HG03039 (cell line): ENCODE results near the gene MGRN1.
A peak's percentile ranks its signal among the peaks of the same experiment; 100 is the strongest.

Experiments used
- ATAC-seq: cut with Tn5 transposase; IDR thresholded peaks from one replicate; pipeline ENCODE4 v1.9.1; 2021; ENCODE audit warnings: mild to moderate bottlenecking, moderate library complexity; ENCODE audit not compliant: unreplicated experiment

Gene MGRN1

DNA sequence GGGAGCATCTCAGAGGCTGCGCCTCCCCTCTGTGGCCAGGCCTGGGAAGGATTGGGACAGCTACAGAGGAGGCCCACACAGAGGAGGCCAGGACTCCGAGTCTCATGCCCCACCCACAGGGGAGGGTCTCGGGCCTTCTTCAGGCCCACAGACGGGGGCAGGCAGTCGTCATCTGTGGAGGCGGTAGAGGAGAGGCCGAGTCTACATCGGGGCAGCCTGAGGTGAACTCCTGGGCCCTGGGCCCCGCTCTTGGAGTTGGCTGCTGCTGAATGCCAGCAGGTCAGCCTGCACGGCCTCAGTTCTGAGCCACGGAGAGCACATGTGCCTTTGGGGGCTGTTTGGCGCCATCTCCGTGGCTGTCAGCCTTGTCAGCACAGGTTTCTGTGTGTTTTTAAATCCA, 60.7 kb downstream of the MGRN1 start:
- ATAC-seq: no peak

GRCh38 chr16:4685776-4686496, 61.3 kb downstream of the MGRN1 start:
- no peak for ATAC-seq

- no peak for ATAC-seq
Measured at GRCh38 chr16:4686497-4687210, 62.0 kb downstream of the MGRN1 start.

DNA sequence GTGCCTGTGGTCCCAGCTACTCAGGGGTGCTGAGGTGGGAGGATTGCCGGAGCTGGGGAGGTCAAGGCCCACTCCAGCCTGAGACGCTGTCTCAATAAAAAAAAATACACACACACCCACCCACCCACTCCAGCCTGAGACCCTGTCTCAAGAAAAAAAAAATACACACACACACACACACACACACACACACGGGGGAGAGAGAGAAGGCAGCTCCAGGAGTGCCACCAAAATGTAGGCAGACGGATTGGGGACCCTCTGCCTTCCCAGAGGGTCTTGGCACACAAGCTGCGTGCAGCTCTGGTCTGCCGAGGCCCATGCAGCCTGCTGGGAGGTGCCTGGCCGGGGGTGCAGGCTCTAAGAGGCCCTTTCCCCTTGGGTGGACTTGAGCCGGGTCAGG, 62.8 kb downstream of the MGRN1 start:
- no peak for ATAC-seq

DNA sequence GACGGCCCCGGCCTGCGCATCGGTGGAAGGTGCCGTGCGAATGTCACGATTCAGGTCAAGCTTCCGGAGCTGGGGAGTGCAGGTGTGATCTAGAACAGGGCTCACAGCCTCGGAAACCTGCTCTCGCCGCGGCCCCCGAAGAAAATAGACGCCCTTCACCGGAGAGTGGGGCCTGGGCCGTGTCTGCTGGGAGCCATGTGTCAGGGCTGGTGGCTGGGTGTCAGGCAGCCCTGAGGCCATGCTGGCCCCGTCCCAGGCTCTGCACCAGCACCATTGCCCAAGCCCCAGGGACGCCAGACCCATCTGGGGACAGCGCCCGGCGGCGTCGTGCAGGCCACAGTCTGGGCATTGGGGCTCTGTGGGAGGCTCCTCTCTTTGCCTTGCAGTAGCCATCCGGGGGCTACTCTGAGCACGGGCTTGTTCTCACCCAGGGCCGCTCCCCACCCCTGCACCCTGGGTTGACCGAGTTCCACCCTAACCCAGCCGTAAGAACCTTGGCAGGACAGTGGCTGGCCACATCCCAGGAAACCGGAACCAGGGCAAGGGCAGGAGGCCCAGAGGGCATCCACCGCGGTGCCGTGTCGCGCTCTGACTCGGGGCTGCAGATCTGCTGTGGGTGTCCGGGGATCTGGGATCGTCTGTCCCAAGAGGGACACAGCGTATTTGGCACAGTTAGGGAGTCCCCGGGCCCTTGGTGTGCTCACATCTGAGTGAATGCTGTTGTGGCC, 63.5 kb downstream of the MGRN1 start:
- no peak for ATAC-seq

DNA sequence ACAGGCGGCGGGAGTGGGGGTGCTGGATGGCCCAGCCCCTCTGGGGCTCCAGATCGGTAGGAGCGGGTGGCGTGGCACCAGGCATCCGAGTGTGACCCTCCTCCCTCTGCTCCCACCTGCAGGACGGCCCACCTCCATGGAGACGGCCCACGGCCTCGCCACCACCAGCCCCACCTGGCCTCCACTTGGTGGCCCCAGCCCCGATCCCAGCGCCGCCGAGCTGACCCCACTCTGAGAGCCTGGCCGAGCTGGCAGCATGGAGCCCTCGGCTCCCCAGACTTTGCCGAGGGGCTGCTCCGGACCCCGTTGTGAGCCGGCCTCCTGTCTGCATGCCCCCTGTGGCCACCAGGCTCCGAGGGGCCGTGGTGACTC, 64.0 kb downstream of the MGRN1 start:
- ATAC-seq: no peak

DNA sequence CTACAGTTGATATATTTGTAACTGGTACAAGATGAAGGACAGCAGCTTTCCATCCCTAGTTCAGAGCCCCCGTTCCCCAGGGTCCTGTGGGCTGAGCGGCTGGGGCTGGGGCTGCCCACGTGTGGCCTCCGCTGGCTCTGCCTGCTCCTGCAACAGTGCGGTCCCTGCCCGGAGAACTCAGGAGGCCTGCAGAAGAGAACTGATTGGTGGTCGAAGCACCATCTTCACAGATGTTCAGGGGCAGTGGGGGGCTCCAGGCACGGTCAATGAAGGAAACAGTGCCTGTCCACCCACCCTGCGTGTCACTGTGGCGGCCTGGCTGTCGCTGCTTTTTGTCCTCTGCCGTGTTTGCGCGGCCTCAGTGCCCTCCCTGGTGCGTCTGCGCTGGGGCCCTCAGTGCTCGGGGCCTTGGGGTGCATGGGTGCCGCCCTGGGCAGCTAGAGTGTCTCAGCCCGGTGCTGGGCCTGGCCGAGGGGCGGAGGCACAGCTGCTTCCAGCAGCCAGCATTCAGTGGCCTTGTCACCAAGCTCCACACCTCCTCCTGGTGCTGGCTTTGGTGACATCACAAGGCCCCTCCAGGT, 64.6 kb downstream of the MGRN1 start:
- no peak for ATAC-seq

DNA sequence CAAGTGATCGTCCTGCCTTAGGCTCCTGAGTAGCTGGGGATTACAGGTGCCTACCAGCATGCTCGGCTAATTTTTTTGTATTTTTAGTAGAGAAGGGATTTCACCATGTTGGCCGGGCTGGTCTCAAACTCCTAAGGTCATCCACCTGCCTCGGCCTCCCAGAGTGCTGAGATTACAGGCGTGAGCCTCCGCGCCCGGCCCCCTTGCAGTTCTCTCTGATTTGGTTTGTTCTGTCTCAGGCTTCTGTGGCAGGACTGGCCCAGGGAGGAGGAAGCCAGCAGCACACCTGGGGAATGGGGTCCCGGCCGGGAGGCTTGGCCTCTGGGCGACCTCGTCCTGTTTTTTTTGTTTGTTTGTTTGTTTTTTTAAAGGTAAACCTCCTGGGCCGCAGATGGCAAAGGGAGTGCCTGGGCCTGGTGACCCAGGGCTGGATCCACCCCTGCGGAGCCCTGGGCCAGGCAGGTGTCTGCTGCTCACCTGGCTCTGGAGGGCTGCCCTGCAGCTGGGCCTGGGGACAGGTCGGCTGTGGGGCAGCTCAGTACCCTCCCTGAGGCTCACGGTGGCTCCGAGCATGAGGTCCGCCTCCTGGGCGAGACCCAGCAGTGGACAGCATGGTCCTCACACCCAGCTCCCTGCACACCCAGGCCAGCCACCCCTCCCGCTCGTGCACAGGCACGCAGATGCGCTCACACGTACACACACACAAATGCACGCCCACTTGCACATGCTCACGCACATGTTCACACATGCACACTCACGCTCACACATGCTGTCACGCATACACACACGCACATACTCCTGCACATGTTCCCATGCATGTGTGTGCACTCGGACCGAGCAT, 65.5 kb downstream of the MGRN1 start:
- ATAC-seq: no peak

DNA sequence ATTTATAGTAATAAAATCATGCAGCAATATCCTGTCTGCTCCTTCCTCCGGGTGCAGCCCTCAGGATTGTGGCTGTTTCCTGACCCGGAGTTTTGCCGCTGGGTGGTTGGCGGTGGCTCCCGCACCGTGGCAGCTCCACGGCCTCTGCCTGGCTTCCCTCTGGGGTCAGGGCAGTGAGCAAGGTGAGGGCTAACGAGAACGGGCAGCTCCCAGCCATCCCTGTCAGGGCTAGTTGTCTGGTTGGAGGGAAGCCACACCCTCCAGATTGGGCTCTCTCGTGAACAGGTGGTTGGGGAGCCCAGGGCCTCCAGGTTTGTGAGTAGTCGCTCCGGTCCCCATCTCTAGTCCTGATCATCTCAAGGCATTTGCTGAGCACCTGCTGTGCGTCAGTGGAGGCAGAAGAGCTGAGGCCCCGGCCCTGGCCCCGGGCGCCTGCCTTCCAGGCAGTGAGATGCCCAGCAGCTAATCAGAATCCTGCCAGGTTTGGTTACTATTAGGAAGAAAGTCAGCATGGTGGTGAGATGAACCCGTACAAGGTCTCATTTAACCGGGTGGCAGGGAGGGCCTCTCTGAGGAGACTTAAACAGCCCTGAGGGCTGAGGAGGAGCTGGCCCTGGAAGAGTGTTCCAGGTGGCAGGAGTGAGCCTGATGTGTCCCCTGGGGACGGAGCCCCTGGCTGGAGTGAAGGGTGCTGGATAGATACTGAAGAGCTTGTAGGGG, 66.5 kb downstream of the MGRN1 start:
- no peak for ATAC-seq

DNA sequence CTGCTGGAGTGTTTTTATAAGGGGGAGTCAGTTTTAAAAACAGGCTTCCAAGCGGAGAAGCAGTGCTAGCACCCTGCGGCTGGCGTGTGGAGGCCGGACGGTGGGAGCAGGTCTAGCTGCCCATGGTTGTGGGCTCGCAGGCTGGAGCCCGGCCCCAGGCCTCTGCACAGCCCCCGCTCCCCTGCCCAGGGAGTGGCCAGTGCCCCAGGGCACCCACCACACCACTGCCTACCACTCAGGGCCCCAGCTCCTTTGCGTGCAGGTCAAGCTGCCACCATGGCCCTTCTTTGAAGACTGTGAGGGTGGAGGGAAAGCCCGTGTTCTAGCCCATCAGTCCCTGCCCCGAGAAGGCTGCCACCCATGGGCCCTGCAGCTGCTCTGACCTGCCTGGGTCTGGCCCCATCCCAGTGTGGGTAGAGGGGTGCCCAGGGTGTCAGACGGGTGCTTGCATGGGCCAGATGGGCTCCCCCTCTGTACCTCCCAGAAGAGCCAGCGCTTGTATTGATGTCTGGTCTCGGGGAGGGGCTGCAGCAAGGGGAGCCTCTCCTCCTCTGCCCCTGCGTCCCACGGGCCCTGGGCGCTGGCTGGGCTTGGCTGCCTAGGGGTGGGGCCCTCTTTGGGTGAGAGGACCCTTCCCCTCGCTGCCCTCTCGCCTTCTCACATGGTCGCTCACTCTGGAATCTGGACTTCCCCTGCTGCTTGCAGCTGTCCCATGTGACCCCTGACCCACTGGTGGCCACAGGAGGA, 67.2 kb downstream of the MGRN1 start:
- no peak for ATAC-seq

DNA sequence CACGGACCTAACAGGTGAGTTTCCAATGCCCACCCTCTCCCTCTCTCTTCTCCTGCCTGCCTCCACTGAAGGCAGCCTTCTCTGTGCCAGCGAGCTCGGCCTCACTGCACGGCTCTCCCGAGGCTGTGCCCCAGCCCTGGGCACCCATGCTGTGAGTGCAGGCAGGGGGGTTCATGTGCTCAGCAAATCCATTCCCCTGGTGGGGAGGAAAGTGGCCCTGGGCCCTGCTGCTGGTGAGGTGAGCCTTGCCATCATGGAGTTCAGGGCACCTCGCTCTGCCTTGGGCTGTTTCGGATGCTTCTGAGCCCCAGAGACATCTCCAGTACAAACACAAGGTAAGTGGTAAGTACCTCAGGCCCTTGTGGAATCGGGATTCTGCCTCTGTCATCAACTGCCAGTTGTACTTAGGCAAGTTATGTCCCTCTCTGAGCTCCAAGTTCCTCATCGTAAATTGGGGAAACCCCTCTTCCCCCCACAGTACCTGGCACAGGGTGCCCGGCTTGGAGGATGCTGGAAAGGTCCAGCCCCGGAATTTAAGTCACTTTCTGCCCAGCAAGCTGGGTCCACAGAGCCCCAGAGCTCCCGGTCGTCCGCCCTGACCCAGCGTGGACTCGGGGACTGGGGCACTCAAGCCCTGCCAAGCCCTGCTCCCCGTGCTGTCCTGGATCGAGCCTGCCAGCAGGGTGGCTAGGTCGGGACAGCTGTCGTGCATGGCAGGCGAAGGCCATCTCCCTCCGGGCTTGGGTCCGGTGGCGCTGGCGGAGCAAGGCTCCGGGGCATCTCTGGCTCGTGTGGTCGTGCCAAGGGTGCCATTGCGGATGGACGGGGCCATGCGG, 68.1 kb downstream of the MGRN1 start:
- no peak for ATAC-seq

DNA sequence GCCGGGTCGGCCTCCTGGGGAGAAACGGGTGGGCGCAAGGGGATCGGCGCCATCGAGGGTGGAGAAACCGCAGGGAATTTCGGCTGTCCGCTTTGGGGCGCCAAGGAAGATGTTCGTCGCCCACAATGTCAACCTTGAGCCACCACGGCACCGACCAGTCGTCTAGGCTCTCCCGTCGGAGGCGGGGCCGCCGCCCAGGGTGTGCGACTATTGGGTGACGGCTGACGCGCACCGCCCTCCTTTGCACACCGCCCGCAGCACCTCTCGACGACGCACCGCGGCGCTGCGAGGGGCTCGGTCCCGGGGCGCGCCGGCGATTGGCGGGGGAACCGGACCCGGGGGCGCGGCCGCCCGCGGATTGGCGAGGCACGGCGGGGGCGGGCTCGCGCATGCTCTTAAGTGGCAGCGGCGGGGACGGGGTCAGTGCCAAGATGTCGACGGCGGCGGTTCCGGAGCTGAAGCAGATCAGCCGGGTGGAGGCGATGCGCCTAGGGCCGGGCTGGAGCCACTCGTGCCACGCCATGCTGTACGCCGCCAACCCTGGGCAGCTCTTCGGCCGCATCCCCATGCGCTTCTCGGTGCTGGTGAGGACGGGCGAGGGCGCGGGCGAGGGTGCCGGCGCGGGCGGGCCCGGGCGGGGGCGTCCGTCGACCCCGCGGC, 68.8 kb downstream of the MGRN1 start, which contains the start of gene NUDT16L1:
Gene NUDT16L1 (plus strand): TSS at position 267 of the 660 bp plus-strand sequence. CDS start 165 bp downstream, at position 432.
- peak; percentile 90 for ATAC-seq

GRCh38 chr16:4693956-4694641, 69.5 kb downstream of the MGRN1 start:
- ATAC-seq: no peak

GRCh38 chr16:4694642-4695451, 70.2 kb downstream of the MGRN1 start:
- no peak for ATAC-seq

- ATAC-seq: no peak
Measured at GRCh38 chr16:4695473-4696171, 71.0 kb downstream of the MGRN1 start.
